Stomach (tissue), 4 donors: Measurements from ENCODE around the gene PCDH1.

Experiments
- EP300 ChIP-seq: sonication (generic); formaldehyde crosslinking; IDR thresholded peaks from one replicate; pipeline ENCODE4 v1.6.1; 2017; ENCODE audit warnings: antibody characterized with exemption
- POLR2A ChIP-seq, 4 donors: fragments of 450-650 bp; IDR thresholded peaks; one replicate each; pipeline ENCODE4 v1.6.1; 2016; ENCODE audit warnings: antibody characterized with exemption in 4 of 4, control low read depth in 2 of 4, mild to moderate bottlenecking in 1 of 4, moderate library complexity in 1 of 4

DNA sequence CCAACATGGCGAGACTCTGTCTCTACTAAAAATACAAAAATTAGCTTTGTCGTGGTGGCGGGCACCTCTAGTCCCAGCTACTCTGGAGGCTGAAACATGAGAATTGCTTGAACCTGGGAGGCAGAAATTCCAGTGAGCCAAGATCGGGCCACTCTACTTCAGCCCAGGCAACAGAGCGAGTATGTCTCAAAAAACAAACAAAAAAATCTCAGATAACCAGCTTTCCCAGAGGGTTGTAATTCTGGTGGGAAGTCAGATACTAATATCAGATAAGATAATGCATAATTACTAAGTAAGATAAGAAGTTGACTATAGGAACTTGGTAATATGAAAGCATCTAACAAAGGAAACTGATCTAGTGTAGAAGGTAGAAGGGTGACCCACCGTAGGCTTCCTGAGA, 60.6 kb downstream of the PCDH1 start:
- TF ChIP-seq EP300: no peak
- TF ChIP-seq POLR2A (IDR thresholded peaks at IDR 0.05): no peak
